AG04449 (cell line): ENCODE results near the gene SLC10A4.

ENCODE experiments used
- CTCF ChIA-PET: fragments of 350-600 bp; formaldehyde crosslinking; extraction: SDS; loops from one replicate; lab custom pipeline; 2021; ENCODE audit warnings: antibody characterized with exemption; lab: Yijun Ruan, JAX
- POLR2A ChIA-PET: fragments of 400-600, 350-600 bp; formaldehyde crosslinking; extraction: SDS; loops from one replicate; lab custom pipeline; 2020; ENCODE audit warnings: antibody characterized with exemption, inconsistent platforms; lab: Yijun Ruan, JAX
- DNase-seq: peaks from one replicate; pipeline ENCODE4 v3.0.0-alpha.2; 2010; ENCODE audit warnings: low read depth, low spot score
- H3K4me3 ChIP-seq: 2 replicates; pipeline ENCODE4 v1.5.1; 2011; ENCODE audit warnings: low read depth, mild to moderate bottlenecking, control low read depth, low read length
- CTCF ChIP-seq: IDR thresholded peaks from one replicate; pipeline ENCODE4 v1.5.1; 2011; ENCODE audit warnings: mild to moderate bottlenecking, moderate library complexity, low read length, control low read depth, inconsistent platforms; ENCODE audit not compliant: insufficient read depth; ENCODE audit errors: missing control alignments

The SLC10A4 gene

GRCh38 chr4:48499551-48500066 lies 16.5 kb downstream of the SLC10A4 start:
- no peak for DNase-seq
- ChIA-PET CTCF (interaction anchor here (1.1 kb wide), 1 partner anchor 16 kb away, joined by 3 read pairs; no protein-coding TSS in a partner anchor), POLR2A (no interaction called here)
- H3K4me3 ChIP-seq = no peak overlapping the region
- no peak for TF ChIP-seq CTCF

GRCh38 chr4:48503233-48504025 lies 20.3 kb downstream of the SLC10A4 start:
- CTCF ChIA-PET = interaction anchor here (1.7 kb wide), 1 partner anchor 43 kb away, joined by 5 read pairs; no protein-coding TSS in a partner anchor
- H3K4me3 ChIP-seq = no peak overlapping the region
- no peak for DNase-seq
- POLR2A ChIA-PET = no interaction called here
- no peak for TF ChIP-seq CTCF

- ChIA-PET POLR2A (no interaction called here), CTCF (interaction anchor here (1.7 kb wide), 1 partner anchor 42 kb away, joined by 5 read pairs; no protein-coding TSS in a partner anchor)
- TF ChIP-seq CTCF = no peak
- DNase-seq = no peak
- no peak overlapping the region for H3K4me3 ChIP-seq
Measured at GRCh38 chr4:48504026-48504330, 20.8 kb downstream of the SLC10A4 start.

- no peak overlapping the region for H3K4me3 ChIP-seq
- POLR2A ChIA-PET = no interaction called here
- no peak for TF ChIP-seq CTCF
- no peak for DNase-seq
- CTCF ChIA-PET = interaction anchor here (1.7 kb wide), 1 partner anchor 42 kb away, joined by 5 read pairs; no protein-coding TSS in a partner anchor
Measured at GRCh38 chr4:48504352-48504751, 21.2 kb downstream of the SLC10A4 start.

- no peak overlapping the region for H3K4me3 ChIP-seq
- CTCF ChIA-PET = no interaction called here
- POLR2A ChIA-PET = no interaction called here
- DNase-seq = no peak
- no peak for TF ChIP-seq CTCF
Measured at GRCh38 chr4:48506716-48507115, 23.6 kb downstream of the SLC10A4 start.

GRCh38 chr4:48509543-48509942 lies 26.4 kb downstream of the SLC10A4 start:
- POLR2A ChIA-PET = no interaction called here
- CTCF ChIA-PET = no interaction called here
- peak; percentile 2 for DNase-seq
- no peak for TF ChIP-seq CTCF
- no peak overlapping the region for H3K4me3 ChIP-seq
